EH (cell line): ENCODE results near the gene TACC2.

Experiments used
- DNase-seq: peaks from one replicate; pipeline ENCODE4 v3.0.0-alpha.2; 2015; ENCODE audit warnings: low read depth

TACC2 gene

GRCh38 chr10:122168101-122168500 is 179.1 kb downstream of the TACC2 start:
- no peak for DNase-seq

DNA sequence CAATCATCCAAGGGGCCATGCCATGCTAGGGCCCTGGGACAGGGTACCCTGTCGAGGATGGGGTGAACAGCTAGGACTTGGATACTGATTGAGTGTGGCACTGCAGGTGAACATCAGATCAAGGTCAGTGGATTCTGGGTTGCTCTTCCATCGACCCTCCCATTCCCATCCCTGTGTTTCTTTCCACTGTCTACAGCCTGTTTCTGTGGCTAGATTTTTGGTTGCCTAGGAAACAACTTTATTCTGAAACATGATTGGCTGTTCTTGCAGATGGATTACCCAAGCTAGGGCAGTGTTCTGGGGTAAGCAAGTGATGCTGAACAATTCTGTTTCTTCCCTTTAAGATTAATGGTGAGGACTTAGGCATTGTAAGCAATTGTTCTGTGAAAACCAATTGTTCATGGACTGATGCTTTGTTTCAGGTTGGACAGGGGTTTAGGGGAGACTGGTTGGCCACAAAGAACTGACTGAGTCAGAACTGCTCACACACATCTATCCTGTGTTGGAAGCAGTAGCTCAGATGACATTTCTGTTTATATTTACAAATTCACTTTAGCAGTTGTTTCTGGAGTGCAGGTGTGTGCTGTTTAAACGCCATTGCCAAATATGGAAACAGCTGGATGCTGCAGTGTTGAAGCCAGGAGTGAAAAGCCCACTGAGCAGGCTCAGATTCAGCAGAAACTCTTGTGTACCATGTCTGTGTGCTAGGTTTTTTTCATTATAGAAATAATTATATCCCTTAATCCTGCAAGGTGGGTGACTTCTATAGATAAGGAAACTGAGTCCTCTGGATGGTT is 179.8 kb downstream of the TACC2 start:
- no peak for DNase-seq

GRCh38 chr10:122170802-122171201 is 181.8 kb downstream of the TACC2 start:
- no peak for DNase-seq

DNA sequence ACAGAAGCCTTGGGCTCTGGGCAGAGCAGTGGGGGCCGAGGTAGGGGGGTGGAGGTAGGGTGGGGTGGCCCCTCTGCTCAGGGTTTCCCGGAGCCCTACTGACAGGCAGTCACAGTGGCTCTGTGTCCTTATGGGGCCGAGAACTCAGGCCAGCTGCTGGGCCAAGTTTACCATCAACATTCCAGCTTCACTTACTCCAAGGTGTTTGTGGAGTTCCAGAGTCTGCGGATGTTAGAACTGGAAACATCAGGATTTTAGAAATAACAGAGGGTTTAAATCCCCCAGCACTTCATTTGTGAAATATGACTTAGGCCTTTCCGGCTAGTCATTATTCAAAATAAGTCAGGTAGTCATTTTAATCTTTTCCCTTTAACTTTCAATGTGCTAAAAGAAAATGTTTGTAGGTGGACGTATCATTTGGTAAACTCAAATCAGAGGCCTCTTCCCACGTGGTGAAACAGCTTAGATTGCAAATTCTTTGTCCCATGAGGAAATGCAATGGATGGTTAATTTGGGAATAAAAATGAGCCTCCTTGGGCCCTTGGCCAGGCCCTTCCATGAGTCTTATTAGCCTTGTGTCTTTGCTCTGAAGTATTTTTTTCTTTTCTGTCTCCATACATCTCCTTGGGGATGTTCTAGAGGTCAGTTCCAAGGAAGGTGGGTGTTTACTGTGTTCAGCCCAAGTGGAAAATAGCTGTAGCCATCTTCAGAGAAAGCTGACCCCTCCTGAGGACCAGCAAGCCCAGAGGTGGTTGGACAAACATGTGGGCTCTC is 182.5 kb downstream of the TACC2 start:
- DNase-seq = no peak

DNA sequence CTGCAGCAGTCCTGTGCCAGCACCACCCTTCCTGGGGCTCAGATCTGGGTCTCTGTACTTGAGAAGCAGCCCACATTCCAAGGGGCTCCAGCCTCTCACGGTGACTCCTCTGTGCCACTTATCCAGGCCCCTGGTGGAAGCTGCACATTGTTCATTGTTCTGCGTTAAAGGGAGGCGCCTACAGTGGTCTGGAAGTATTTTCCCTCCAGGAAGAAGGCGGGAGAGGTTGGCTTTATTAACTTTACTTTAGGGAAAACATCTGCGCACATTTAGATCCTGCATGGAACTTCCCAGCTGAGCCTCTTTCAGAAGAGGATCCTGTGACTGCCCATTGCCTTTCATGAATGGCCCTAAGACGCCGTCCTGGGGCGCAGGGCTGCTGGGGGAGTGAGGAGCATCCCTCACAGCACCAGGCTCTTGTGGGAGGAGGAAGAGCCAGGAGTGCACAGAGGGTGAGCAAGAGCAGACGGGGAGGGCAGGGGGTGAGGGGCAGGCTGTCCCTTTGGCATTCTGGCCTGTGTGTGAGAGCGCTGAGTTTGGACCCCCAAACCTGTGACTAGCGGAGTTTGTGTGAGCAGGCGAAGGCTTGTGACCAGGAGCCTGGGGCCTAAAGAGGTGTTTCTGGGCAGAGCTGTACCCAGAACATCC is 183.5 kb downstream of the TACC2 start:
- DNase-seq = no peak

DNA sequence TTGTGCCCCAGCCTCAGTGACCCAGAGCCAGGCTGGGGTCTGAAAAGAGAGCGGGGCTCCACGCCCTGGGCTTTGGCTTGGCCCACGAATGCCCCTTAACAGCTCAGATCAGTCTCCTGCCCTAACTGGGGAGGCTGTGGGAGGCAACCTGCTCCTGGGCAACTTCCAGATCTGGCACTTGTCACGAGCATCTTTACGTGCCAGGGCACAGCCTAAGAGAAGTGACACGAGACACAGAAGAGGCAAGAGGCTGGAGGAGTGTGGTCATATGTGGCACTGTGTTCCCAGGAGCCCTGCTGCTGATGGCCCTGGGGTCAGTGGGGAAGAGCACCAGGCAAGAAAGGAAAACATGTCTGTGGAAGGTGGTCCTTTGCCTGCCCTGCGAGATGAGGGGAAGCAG is 184.4 kb downstream of the TACC2 start:
- no peak for DNase-seq

DNA sequence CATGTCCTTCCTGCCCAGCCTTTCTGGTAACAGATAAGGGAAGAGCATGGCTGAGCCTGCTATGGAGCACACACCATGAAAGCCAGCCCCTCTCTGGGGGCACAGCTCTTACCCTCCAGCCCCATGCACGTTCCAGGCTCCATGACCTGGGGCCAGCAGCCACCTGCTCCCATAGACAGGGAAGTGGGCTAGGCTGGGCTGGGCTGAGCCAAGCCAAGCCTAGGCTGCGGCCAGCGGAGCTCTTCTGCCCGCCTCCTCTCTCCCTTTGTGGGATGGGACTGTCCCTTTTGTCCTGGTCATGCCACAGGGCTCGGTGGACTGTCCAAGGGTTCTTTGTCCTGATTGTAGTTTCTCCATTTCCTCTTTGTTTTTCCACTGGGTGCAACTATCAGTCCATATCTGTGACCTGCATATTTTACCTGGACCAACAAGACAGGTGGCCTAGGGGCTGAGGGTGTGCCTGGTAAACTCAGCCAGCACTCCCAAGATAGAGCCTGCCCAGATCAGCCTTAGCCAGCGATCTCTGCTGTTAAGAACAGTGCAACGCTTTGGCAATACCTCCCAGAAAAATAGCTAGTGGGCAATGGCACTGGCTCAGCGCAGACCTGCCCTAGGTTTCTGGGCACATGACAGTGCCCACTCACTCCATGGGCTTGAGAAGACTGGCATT is 184.9 kb downstream of the TACC2 start:
- no peak for DNase-seq

DNA sequence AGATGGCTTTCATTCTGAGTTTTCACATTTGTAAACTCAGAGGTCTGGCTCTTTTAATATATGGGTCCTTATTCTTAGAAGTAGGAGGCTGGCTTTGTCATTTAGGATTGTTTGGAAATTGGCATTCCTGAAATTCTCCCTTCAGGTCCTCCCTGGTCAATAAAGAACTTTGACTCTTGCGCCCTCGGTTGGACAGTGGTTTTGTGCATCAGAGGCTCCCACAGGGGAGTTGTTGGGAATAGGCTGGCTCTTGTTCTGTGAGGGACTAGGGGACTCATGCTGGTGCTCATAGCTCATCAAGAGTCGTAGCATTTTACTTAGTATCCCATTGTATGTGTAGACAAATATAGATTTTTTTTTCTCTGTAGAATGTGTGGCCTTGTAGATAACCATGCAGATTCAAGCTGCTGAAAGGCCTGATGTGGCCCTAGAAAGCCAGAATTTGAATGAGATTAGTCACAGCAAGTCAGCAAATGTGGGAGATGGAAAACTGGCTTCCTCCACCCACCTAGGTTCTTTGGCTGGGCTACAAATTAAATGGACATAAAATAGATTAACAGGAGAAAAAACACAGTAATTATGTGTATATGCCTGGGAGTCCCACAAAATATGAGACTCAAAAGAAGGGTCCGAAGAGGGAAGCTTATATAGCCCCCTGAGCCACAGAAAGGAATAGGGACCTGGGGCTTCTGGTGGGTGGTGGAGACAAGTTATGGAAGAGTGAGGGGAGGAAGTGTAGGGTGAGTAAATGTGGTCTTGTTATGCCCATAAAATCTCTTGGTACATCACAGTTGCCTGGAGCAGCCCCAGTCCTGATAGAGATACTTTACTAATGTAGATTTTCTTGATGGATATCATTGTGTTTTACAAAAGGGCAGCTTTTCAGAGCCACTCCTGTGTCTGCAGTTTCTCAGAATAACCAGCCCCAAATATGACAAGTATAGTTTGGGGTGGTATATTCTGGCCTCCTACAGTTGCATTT is 187.6 kb downstream of the TACC2 start:
- peak; percentile 31 for DNase-seq

- DNase-seq = no peak
Observed at GRCh38 chr10:122178655-122179054, 189.7 kb downstream of the TACC2 start.

DNA sequence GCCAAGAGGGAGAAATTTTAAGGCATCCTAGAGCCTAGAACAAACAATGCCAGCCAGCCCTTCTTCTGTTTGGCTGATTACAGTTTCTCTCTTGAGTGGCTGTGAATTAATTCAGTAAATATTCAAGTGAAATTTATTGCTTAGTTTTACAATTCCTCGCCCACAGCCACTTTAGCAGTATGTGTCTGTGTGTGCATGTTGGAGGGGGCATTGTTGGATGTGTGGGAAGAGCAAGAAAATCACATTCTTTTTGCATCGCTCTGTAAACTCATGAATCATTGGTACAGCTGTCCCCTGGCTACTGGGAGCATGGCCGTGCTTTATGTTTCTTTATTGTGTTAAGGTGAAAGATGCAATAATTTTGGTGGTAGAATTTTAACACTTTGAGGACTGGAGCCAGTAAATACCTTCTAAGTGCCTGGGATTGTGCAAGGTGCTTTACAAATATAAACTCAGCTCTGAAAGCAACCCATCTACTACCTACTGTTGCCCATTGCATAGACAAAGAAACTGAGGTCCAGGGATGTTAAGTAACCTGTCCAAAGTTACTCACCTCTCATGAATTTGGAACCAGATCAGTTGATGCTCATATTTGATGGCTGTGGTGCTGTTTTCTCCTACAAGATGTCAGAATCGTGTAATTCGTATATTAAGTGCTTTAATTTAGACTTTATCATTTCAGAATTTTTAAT is 192.2 kb downstream of the TACC2 start:
- peak; percentile 79 for DNase-seq

DNA sequence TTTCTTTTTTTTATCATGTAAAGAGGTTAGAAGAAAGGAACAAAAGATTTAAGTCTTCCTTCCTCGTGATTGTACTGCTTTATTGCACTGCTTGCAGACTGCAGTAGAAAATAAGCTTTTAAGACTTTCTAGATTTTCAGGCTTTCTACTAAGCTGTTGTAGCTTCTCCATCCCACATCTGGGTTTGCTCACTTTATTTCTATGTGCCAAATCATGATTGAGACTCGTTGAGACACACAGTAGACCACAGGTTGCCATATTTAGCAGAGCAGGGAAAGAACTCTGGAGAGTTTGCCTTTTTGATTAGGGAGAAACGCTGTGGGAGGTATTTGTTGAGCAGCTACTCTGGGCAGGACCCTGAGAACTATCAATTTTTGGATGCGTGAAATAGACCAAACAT is 192.9 kb downstream of the TACC2 start:
- peak; percentile 23 for DNase-seq

DNA sequence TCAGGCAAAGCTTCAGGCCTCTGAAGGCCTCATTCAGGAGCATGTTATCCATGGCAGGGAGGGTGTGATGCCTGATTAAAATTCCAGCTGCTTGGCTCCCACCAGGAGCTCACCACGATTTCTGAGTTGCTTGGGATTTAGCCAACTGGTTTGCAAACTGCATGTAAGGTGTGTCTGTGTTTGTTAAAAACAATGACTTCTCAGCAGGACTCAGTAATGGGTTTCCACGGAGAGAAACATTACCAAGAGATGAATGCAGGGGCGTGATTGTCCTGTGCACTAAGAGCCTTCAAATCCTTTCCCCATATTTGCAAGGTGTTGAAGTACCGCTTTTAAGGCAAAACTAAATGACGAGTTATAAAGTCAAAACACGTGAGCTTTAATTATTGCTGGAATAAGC is 193.3 kb downstream of the TACC2 start:
- DNase-seq = peak; percentile 31

DNA sequence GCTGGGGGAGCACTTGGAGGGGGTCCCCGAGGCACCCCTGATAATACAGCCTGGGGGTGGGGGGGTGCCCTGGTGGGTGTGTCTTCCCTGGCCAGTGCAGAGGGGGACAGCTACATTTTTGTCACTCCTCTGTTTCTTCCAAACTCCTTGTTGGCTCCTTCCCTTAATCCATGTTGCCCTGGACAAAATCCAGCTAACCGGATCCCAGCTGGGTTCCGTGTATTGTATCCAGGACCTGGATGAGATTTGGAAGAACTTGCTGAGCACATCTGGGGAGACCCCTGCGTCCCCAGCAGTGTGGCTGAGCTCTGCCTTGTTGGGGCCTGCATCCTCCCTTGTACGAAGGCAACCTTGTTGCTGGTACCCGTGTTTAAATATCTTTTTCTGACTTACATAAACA is 195.3 kb downstream of the TACC2 start:
- no peak for DNase-seq

DNA sequence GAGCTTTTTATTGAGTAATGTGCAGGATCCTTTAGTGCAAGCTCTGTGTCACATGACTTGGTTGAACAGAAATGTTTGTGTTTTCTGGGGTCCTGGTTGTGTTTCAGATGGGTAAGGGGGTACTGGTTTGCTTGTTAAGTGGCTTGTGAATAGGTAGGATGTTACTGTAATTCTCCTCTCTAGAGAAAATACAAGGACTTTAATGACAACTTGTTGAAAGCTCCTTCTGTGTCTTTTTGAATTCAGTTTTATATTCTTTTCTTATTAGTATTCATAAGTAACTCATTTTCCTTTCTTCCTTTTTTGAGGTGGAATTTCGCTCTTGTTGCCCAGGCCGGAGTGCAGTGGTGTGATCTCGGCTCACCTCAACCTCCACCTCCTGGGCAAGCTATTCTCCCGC is 196.7 kb downstream of the TACC2 start:
- no peak for DNase-seq

GRCh38 chr10:122186816-122187810 is 198.2 kb downstream of the TACC2 start:
- no peak for DNase-seq

- DNase-seq = no peak
Observed at GRCh38 chr10:122188706-122189105, 199.7 kb downstream of the TACC2 start.

DNA sequence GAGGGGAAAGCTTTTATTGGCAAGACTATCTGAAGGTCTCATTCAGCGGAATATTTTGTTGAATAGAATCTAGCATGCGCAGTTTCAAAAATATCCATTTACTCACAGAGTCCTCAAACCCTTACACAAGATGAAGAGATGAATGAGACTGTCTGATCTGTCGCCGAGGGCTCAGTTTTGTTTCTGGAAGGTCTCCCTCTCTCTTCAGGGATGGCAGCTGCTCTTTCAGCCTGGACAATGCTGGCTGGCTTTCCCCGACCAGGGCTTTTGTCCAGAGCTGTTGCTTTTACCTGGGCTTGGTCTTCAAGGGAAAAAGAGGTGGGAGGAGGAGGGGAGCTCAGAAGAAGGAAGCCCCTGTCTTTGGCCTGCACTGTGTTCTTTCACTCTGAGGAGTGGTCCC is 200.2 kb downstream of the TACC2 start:
- no peak for DNase-seq

DNA sequence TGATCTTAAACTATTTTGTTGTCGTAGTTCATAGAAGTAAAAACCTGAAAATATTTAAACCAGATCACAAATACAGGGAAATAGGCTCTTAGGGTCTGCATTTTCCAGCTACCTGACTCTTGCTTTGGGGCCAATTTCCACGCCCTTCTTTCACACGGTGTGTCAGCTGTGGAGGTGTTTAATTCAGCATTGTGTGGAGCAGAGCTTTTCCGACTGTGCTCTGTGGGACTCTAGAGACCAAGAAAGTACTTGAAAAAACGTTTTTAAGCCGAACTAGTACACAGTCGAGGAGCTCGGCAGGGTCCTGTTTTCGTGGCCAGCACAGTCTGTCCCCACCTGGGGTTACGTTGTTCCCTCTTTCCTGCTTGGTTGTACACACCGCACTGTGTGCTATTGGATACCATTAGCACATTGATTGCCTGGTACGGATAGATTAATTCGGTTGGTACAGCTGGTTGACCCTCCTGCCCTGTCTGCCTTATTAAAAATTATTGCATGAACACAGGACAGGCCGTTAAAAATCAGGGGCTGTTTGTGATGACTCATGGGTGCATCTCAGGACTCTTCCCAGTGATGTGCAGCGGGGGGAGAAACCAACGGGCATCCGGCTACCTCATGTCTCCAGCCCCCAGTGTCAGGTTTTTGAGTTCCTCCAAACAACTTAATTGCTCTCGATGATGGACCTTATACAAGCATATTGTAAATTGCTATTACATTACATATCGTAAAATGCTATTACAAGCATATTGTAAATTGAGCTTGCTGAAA is 201.4 kb downstream of the TACC2 start:
- DNase-seq = peak; percentile 83
